ENCODE measurements around the gene MTIF2.
"Not testable (repeated sequence)": the region's sequence is repeated elsewhere in the genome, so short reads cannot be mapped to it uniquely, and the experiment has no call there.

Gene MTIF2, protein sequence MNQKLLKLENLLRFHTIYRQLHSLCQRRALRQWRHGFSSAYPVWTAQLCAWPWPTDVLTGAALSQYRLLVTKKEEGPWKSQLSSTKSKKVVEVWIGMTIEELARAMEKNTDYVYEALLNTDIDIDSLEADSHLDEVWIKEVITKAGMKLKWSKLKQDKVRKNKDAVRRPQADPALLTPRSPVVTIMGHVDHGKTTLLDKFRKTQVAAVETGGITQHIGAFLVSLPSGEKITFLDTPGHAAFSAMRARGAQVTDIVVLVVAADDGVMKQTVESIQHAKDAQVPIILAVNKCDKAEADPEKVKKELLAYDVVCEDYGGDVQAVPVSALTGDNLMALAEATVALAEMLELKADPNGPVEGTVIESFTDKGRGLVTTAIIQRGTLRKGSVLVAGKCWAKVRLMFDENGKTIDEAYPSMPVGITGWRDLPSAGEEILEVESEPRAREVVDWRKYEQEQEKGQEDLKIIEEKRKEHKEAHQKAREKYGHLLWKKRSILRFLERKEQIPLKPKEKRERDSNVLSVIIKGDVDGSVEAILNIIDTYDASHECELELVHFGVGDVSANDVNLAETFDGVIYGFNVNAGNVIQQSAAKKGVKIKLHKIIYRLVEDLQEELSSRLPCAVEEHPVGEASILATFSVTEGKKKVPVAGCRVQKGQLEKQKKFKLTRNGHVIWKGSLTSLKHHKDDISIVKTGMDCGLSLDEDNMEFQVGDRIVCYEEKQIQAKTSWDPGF

GRCh38 chr2:55268907-55269644 is at the start of gene MTIF2:
TSS of gene MTIF2 (minus strand) at chr2:55269231. CDS start at chr2:55263858, 5,373 bp downstream.
- DNase-seq (ENCODE audit: low spot score), result peak; percentile 90

DNA sequence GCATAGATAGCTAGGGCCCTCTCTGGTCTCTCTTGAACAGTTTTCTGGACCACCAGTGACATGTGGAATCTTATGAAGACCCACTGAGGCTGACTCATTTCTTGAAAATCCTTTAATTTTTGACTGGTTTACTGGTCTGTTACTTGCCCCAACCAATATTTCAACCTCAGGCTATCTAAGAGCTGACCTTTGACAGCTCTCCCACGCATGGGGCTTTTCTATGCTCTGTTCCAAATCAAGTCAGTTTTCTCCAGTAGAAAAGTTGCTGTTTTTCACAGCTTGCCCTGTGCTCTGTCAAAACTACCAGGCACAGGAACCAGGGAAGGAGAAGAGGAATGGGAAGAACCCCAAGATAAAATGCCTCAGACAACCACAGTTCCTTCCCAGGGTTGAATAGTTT is 46.0 kb upstream of the MTIF2 start:
- DNase-seq (ENCODE audit: low spot score), result no peak

DNA sequence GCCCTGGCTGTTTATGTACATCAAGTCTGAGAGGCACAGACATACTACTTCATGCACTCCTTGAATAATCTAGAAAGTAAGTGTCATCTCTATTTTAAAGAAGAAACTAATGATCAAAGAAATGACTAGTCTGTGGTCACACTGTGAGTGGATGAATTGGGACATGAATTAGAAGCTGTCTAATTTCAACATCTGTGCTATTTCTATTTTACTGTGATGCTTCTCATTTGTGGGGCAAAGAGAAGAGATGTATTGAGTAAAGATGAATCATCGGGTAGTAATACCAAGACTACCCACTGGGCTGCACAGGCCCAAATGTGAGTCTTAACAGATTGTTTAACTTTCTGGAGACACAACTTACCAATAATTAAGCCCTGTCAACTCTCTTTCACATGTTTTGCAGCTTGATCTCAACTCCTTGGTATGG is 42.4 kb upstream of the MTIF2 start:
- DNase-seq (ENCODE audit: low spot score), result peak; percentile 54

- peak; percentile 42 for DNase-seq (ENCODE audit: low spot score)
These were observed 40.4 kb upstream of the MTIF2 start for GRCh38 chr2:55309446-55309845.

DNA sequence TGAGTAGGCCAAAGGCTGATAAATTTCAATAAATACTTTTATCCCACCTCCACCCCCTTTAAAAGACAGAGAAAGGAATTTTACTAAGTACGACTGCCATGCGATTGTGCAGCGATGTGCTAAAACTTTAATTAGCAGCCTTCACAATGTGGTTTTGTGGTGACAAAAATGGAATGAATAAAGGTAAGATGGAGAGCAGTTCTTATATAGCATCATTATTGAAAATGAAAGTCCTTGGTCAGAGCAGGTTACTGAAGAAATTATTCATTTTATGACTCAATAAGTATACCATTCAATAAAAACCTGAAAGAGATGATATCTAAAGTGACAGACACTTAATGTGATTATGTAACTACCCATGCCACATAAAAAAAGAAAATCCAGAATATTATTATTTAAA is 33.2 kb upstream of the MTIF2 start:
- DNase-seq (ENCODE audit: low spot score), result no peak

DNA sequence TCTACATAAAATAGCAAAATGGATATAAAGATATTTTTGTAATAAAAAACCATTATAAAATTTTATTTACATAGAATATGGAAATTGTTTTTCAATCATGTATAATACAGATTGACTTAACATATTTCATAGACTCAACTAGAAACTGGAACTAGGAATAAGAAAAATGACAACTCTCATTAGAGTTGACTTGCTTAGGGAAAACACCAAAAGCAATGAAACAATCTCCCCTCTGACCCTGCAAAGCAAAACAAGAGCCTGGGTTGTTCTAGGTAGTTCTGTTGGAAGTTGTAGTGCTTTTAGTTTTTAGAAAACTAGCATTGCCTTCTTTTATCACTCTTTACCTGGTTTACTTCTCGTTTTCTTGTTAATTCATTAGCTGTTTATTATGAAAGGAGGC is 32.2 kb upstream of the MTIF2 start:
- no peak for DNase-seq (ENCODE audit: low spot score)

GRCh38 chr2:55296393-55296792 is 27.4 kb upstream of the MTIF2 start:
- DNase-seq (ENCODE audit: low spot score), result no peak

GRCh38 chr2:55283083-55283482 is 14.1 kb upstream of the MTIF2 start:
- no peak for DNase-seq (ENCODE audit: low spot score)

DNA sequence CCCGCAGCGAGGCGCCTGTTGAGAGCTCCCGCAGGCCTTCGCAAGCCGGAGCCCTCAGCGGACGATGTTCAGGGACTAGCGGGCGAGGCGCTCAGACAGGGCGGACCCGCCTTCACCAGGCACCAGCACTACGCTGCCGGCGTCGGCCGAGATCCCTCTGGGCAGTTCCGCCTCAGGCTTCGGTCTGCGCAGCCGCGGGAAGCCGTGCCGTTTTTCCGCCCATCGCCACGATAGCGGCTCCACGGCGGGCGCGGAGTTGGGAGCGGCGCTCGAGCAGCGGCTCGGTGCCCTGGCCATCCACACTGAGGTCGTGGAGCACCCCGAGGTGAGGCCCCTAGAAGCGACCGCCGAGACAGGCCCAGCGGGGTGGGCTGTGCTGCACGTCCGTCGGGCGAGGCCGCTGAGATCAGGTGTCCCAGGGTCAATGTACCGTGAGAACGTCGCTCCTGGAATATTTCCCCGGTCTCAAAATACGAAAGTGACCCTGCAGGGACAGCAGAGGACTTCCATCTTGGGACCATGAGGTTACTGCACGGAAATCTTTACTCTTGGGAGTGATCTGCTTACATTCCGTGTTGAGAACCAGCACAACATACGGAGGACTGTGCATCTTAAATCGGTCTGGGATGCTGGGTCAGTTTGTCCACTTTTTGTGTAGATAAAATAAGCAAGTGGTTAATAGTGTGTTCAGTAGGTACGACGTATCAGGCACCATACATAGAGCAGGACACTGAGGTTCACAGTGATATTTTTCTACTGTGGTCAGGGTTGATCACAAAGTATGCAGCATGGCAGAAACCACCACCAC is 13.3 kb upstream of the MTIF2 start:
- DNase-seq (ENCODE audit: low spot score), result peak; percentile 90

- DNase-seq (ENCODE audit: low spot score), result not testable (repeated sequence)
These were observed 12.0 kb upstream of the MTIF2 start for GRCh38 chr2:55280851-55281546.

DNA sequence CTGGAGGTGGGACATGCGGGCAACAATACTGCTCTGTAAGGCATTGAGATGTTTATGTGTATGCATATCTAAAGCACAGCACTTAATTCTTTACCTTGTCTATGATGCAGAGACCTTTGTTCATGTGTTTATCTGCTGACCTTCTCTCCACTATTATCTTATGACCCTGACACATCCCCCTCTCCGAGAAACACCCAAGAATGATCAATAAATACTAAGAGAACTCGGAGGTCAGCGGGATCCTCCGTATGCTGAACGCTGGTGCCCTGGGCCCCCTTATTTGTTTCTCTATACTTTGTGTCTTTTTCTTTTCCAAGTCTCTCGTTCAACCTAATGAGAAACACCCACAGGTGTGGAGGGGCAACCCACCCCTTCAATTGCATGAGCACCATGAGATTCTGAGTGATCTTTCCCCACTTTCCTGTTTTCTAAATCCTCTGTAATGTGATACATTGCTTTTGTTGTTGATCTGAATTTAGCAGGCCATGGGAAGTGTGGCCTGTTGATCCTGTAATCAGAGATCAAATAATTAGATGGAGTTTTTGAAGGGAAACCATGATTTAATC is 10.9 kb upstream of the MTIF2 start:
- DNase-seq (ENCODE audit: low spot score), result not testable (repeated sequence)

DNA sequence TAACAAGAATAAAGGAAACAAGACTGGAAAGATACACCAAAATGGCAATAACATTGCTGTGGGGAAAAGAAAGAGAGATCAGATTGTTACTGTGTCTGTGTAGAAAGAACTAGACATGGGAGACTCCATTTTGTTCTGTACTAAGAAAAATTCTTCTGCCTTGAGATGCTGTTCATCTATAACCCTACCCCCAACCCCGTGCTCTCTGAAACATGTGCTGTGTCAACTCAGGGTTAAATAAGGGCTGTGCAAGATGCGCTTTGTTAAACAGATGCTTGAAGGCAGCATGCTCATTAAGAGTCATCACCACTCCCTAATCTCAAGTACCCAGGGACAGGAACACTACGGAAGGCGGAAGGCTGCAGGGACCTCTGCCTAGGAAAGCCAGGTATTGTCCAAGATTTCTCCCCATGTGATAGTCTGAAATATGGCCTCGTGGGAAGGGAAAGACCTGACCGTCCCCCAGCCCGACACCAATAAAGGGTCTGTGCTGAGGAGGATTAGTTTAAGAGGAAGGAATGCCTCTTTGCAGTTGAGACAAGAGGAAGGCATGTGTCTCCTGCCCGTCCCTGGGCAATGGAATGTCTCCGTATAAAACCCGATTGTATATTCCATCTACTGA is 10.3 kb upstream of the MTIF2 start:
- not testable (repeated sequence) for DNase-seq (ENCODE audit: low spot score)

DNA sequence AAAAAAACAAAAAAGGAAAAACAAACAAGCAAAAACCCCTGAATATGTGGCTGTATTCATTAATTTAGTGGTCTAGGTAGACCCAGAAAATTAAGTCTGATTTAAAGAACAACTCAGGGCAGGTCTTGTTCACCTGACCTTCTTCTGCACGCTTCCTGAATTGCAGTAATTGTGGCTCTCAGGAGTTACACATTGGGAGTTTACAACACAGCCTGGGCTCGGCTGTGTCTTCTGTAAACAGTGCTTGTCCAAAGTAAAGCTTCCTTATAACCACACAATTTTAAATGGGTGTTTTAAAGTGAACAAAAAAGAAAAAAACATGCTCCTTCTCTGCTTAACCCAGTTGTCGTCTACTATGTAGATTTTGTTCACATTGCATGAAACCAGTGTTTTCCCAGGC is 8.3 kb upstream of the MTIF2 start:
- no peak for DNase-seq (ENCODE audit: low spot score)

- not testable (repeated sequence) for DNase-seq (ENCODE audit: low spot score)
These were observed 5.3 kb upstream of the MTIF2 start for GRCh38 chr2:55274346-55274745.

GRCh38 chr2:55269645-55269990 is 587 bp upstream of the MTIF2 start:
- DNase-seq (ENCODE audit: low spot score), result peak; percentile 7

DNA sequence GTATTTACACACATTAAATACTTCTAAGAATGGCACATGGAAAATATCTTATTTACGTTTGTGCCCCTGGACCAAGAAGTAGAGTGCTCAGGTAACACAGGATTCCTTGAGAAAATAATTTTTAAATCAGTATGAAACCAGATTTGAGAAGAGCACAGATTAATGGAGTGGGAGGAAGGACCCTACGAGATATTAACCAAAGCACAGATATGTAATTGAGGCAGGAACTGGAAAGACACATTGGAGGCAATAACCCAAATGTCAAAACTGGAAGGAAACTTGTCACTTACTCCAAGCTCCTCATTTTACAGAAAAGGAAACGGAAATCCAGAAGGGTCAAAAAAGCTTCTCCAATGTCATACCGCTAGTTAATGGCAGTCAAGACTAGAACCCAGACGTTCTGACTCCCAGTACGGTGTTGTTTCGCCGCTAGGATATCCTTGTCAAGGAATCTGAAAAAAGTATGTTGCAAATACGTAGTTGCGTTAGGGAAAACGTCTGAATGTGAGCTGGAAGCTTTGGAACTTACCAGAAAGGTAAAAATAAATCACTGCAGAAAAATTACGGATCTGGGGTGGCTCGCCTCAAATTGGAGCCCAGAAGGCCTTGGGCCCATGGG is 634 bp downstream of the MTIF2 start:
- DNase-seq (ENCODE audit: low spot score), result peak; percentile 2

DNA sequence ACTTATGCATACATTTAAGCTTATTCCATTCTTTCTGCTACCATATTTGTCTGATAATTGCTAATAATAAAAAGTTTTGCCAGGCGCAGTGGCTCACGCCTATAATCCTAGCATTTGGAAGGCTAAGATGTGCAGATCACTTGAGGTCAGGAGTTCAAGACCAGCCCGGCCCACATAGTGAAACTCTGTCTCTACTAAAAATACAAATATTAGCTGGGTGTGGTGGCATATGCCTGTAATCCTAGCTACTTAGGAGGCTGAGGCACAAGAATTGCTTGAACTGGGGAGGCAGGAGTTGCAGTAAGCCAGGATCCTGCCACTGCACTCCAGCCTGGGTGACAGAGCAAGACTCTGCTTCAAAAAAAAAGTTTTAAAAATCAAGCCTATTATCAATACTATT is 9.4 kb downstream of the MTIF2 start:
- not testable (repeated sequence) for DNase-seq (ENCODE audit: low spot score)

DNA sequence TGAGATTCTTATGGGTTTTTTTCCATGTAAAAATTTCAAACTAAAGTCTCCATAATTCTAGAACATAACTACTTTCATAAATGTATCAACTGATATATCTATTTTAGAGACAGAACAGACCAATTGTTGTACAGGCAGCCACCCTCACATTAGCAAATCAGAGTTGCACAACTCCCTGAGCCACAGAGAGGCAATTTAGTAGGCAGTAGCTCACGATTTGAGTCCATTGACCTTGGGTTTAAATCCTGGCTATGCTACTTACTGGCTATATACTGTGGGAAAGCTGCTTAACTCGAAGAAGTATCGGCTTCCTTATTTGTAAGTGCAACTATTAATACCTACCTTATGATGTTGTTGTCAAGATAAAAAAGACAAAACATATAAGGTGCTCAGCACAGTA is 16.2 kb downstream of the MTIF2 start:
- DNase-seq (ENCODE audit: low spot score), result no peak

DNA sequence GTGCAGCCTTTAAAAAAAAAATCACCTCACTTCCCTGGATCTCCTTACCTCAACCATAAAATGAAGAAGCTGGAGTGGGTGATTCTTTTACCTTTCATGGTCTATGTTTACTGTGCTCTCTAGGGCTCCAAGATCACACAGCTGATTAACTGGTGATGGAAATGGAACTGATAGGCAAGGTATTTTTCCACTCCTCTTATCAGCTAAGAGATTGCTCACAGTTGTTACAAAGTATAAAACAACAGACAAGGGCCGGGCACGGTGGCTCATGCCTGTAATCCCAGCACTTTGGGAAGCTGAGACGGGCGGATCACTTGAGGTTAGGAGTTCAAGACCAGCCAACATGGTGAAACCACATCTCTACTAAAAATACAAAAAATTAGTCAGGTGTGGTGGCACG is 22.0 kb downstream of the MTIF2 start:
- no peak for DNase-seq (ENCODE audit: low spot score)

DNA sequence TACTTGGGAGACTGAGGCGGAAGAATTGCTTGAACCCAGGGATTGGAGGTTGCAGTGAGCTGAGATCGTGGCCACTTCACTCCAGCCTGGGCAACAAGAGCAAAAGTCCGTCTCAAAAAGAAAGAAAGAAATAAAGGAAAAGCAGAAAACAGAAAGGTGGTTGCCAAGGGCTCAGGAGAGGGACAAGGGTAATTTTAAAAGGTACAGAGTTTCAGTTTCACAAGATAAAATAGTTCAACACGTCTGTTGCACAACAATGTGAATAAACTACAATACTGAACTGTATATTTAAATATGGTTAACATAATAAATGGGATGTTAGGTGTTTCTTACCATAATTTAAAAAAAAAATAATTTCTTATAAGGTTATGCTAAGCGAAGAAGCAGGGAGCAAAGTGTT is 23.6 kb downstream of the MTIF2 start:
- DNase-seq (ENCODE audit: low spot score), result no peak
